ENCODE measurements around the gene PARP8. TPM values are rescaled to one million over a fixed set of nuclear protein-coding genes. Genes with fewer than 3 reads are reported as not detected.

PARP8 gene
- polyA plus RNA-seq, 1 donor (not counting 4 experiments of a cell fraction or from before 2014, with no cell fraction given): 29.1 TPM

DNA sequence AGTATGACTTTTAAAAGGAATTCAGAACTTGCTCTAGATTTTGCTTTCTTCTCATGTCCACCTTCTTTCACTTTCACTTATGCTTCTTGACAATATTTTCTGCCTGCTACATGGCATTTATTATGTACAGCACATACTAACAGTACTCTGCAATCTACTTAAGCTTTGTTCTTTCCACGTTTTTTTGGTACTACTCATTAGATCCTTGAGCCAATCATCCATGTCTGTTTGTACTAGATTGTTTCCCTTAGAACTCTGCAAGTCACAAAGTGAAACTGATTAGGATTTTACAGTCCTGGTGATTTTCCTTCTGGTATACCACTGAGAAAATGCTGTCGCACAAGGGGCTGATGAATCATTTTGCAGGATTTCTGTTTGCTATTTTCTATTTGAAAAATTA is 78.3 kb downstream of the PARP8 start:
- dilution Hi-C loops (cut with MboI; ENCODE audit: extremely low pct_ligation_motif_present, low sequenced_read_pairs): no loop called here
- no peak overlapping the region for H2AFZ ChIP-seq (ENCODE audit: control insufficient read depth, low read length)
- H3K4me2 ChIP-seq (ENCODE audit: control insufficient read depth, extremely low read depth, insufficient read depth, low read depth, low read length): peak overlapping the region; percentile 72
- peak overlapping the region in 2 of 3 experiments; percentile 36 to 58 for H3K4me3 ChIP-seq (ENCODE audit: control insufficient read depth in 2 of 3, extremely low read depth in 1 of 3, insufficient read depth in 2 of 3, low read depth in 1 of 3, low read length in 3 of 3)
- no peaks in the 10 kb centered on the region for H3K9me3 ChIP-seq (ENCODE audit: control insufficient read depth, low read depth, low read length)
- H3K4me1 ChIP-seq (ENCODE audit: control insufficient read depth, extremely low read depth, insufficient read depth, low read length): peaks cover 8% of the 10 kb centered on the region
- H3K27ac ChIP-seq (ENCODE audit: control insufficient read depth, insufficient read depth, low read length): no peak overlapping the region
- peak; percentile 52 for FAIRE-seq
- no peaks in the 10 kb centered on the region for H3K27me3 ChIP-seq (ENCODE audit: control insufficient read depth, extremely low read depth, insufficient read depth, low read length)
- no peaks in the 10 kb centered on the region for H4K20me1 ChIP-seq (ENCODE audit: control insufficient read depth, extremely low read depth, insufficient read depth, low read length)
- no peak for DNase-seq (ENCODE audit: low read depth, low spot score)
- peaks cover 37% of the 10 kb centered on the region for H3K79me2 ChIP-seq (ENCODE audit: control insufficient read depth, insufficient read depth, low read length)
- no peaks in the 10 kb centered on the region for H3K9me1 ChIP-seq (ENCODE audit: control insufficient read depth, extremely low read depth, insufficient read depth, low read length)
- H3K9ac ChIP-seq (ENCODE audit: control insufficient read depth, extremely low read depth, insufficient read depth, low read length): no peak overlapping the region
- H3K36me3 ChIP-seq (ENCODE audit: control insufficient read depth in 2 of 2, extremely low read depth in 1 of 2, insufficient read depth in 2 of 2, low read length in 2 of 2): no peaks in the 10 kb centered on the region
- no peak for TF ChIP-seq EZH2 (IDR thresholded peaks at IDR 0.05; ENCODE audit: low read length)
- TF ChIP-seq, protein P1, sequence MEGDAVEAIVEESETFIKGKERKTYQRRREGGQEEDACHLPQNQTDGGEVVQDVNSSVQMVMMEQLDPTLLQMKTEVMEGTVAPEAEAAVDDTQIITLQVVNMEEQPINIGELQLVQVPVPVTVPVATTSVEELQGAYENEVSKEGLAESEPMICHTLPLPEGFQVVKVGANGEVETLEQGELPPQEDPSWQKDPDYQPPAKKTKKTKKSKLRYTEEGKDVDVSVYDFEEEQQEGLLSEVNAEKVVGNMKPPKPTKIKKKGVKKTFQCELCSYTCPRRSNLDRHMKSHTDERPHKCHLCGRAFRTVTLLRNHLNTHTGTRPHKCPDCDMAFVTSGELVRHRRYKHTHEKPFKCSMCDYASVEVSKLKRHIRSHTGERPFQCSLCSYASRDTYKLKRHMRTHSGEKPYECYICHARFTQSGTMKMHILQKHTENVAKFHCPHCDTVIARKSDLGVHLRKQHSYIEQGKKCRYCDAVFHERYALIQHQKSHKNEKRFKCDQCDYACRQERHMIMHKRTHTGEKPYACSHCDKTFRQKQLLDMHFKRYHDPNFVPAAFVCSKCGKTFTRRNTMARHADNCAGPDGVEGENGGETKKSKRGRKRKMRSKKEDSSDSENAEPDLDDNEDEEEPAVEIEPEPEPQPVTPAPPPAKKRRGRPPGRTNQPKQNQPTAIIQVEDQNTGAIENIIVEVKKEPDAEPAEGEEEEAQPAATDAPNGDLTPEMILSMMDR (optimal IDR thresholded peaks at IDR 0.05 in 1 of 3, IDR thresholded peaks at IDR 0.05 in 1 of 3, conservative IDR thresholded peaks at IDR 0.05 in 1 of 3; ENCODE audit: extremely low read depth in 1 of 3, insufficient read depth in 2 of 3, low read length in 3 of 3): no peak

DNA sequence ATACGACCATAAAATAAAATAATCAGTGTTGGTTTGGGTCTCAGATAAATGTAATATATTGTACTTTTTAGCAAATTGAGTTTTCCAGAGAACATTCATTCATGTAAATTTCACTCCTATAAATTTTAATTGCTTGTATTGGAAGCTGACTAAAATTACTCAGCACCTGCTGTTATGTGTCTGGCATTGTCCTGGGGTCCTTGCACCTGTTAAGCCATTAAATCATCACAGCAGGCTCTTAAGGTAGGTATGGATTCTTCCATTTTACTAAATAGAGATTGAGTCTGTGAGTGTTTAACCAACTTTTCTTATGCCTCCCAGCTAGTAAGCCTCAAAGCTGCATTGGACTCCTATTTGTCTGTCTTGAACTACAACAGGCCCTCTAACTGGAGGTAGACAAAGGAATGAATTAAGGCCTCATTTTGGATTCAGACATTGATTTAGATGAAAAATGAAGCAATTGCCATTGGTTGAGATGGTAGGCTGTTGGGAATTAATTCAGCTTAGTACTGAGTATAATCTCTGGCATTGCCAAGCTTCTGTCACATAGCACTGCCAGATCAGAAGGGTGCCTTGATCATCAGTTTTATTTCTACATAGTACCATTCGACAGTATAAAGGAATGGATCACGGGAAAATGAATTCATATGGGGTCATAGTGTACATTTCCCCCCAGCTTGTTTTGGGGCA is 78.9 kb downstream of the PARP8 start:
- Histone ChIP-seq H3K4me3 (ENCODE audit: control insufficient read depth in 2 of 3, extremely low read depth in 1 of 3, insufficient read depth in 2 of 3, low read depth in 1 of 3, low read length in 3 of 3) (no peak overlapping the region), H3K79me2 (ENCODE audit: control insufficient read depth, insufficient read depth, low read length) (peaks cover 32% of the 10 kb centered on the region), H3K27ac (ENCODE audit: control insufficient read depth, insufficient read depth, low read length) (no peak overlapping the region), H3K4me1 (ENCODE audit: control insufficient read depth, extremely low read depth, insufficient read depth, low read length) (peaks cover 8% of the 10 kb centered on the region), H3K9me3 (ENCODE audit: control insufficient read depth, low read depth, low read length) (no peaks in the 10 kb centered on the region), H3K36me3 (ENCODE audit: control insufficient read depth in 2 of 2, extremely low read depth in 1 of 2, insufficient read depth in 2 of 2, low read length in 2 of 2) (no peaks in the 10 kb centered on the region), H3K9me1 (ENCODE audit: control insufficient read depth, extremely low read depth, insufficient read depth, low read length) (no peaks in the 10 kb centered on the region), H3K9ac (ENCODE audit: control insufficient read depth, extremely low read depth, insufficient read depth, low read length) (no peak overlapping the region), H4K20me1 (ENCODE audit: control insufficient read depth, extremely low read depth, insufficient read depth, low read length) (no peaks in the 10 kb centered on the region), H3K4me2 (ENCODE audit: control insufficient read depth, extremely low read depth, insufficient read depth, low read depth, low read length) (peak overlapping the region; percentile 72), H3K27me3 (ENCODE audit: control insufficient read depth, extremely low read depth, insufficient read depth, low read length) (no peaks in the 10 kb centered on the region), H2AFZ (ENCODE audit: control insufficient read depth, low read length) (no peak overlapping the region)
- TF ChIP-seq, protein P1 (optimal IDR thresholded peaks at IDR 0.05 in 1 of 3, IDR thresholded peaks at IDR 0.05 in 1 of 3, conservative IDR thresholded peaks at IDR 0.05 in 1 of 3; ENCODE audit: extremely low read depth in 1 of 3, insufficient read depth in 2 of 3, low read length in 3 of 3): no peak
- no peak for TF ChIP-seq EZH2 (IDR thresholded peaks at IDR 0.05; ENCODE audit: low read length)
- DNase-seq (ENCODE audit: low read depth, low spot score) (no peak), FAIRE-seq (no peak)
- dilution Hi-C loops (cut with MboI; ENCODE audit: extremely low pct_ligation_motif_present, low sequenced_read_pairs): no loop called here
